PC-3 (cell line): ENCODE data around the gene ZCCHC9. TPM values are rescaled to one million over a fixed set of nuclear protein-coding genes. Genes with fewer than 3 reads are reported as not detected.

Experiments used
- ATAC-seq: fragments of 200-7000 bp; cut with Tn5 transposase; 2 replicates; pipeline ENCODE4 v1.9.1; 2020; ENCODE audit warnings: mild to moderate bottlenecking, moderate library complexity
- BruUV-seq: library from RNA; stranded (reverse); fragments of 400-500 nt; replicated peaks from 2 replicates; lab custom pipeline; 2021; lab: Mats Ljungman, UMichigan
- CTCF ChIA-PET: fragments of 300-600 bp; sonication (Branson Sonifier 250); formaldehyde crosslinking; loops from one replicate; lab custom pipeline; 2022; ENCODE audit warnings: antibody characterized with exemption; lab: Charles Lee
- POLR2A ChIA-PET: fragments of 300-600 bp; sonication (Branson Sonifier 250); formaldehyde crosslinking; loops from one replicate; lab custom pipeline; 2022; ENCODE audit warnings: antibody characterized with exemption; ENCODE audit not compliant: unreplicated experiment; lab: Charles Lee
- DNase-seq: peaks from one replicate; pipeline ENCODE4 v3.0.0-alpha.2; 2015
- H2AFZ ChIP-seq: fragments of 300-600 bp; sonication (generic); 2 replicates; pipeline ENCODE4 v1.6.0; 2016; ENCODE audit warnings: antibody characterized with exemption, low read length
- H3F3A ChIP-seq: fragments of 300-600 bp; sonication (generic); one replicate; pipeline ENCODE4 v1.6.0; 2017; ENCODE audit warnings: antibody characterized with exemption, low read length, control low read depth, mild to moderate bottlenecking; ENCODE audit not compliant: unreplicated experiment
- H3K27ac ChIP-seq: fragments of 300-600 bp; sonication (generic); 2 replicates; pipeline ENCODE4 v1.5.1; 2016; ENCODE audit warnings: mild to moderate bottlenecking, low read length
- H3K27me3 ChIP-seq: fragments of 300-600 bp; sonication (generic); 2 replicates; pipeline ENCODE4 v1.6.1; 2016; ENCODE audit warnings: low read length, mixed read lengths
- H3K36me3 ChIP-seq: fragments of 300-600 bp; sonication (generic); 2 replicates; pipeline ENCODE4 v1.6.1; 2016; ENCODE audit warnings: low read depth, mixed run types, low read length, mixed read lengths
- H3K4me1 ChIP-seq: fragments of 300-600 bp; sonication (generic); 2 replicates; pipeline ENCODE4 v1.5.1; 2016; ENCODE audit warnings: low read length; ENCODE audit not compliant: insufficient read depth
- H3K4me2 ChIP-seq: fragments of 300-600 bp; sonication (generic); 2 replicates; pipeline ENCODE4 v1.6.0; 2016; ENCODE audit warnings: low read length
- H3K4me3 ChIP-seq: fragments of 300-600 bp; sonication (generic); 2 replicates; pipeline ENCODE4 v1.5.1; 2016; ENCODE audit warnings: mild to moderate bottlenecking, low read length, mixed read lengths
- H3K79me2 ChIP-seq: fragments of 300-600 bp; sonication (generic); 2 replicates; pipeline ENCODE4 v1.6.1; 2017; ENCODE audit warnings: low read length, mixed read lengths
- H3K9ac ChIP-seq: fragments of 300-600 bp; sonication (generic); 2 replicates; pipeline ENCODE4 v1.6.0; 2016; ENCODE audit warnings: mild to moderate bottlenecking, low read length
- H3K9me2 ChIP-seq: fragments of 300-600 bp; sonication (generic); replicated peaks from 2 replicates; pipeline ENCODE4 v1.6.1; 2016; ENCODE audit warnings: mixed run types, low read length, mixed read lengths
- H3K9me3 ChIP-seq: fragments of 300-600 bp; sonication (generic); 2 replicates; pipeline ENCODE4 v1.6.1; 2016; ENCODE audit warnings: low read length, mixed read lengths
- H4K20me1 ChIP-seq: fragments of 300-600 bp; sonication (generic); 2 replicates; pipeline ENCODE4 v1.6.1; 2016; ENCODE audit warnings: low read length, mixed read lengths
- CTCF ChIP-seq: fragments of 300-600 bp; sonication (generic); conservative IDR thresholded peaks from 2 replicates; pipeline ENCODE4 v1.5.1; 2017; ENCODE audit warnings: antibody characterized with exemption, low read depth, mild to moderate bottlenecking, low read length
- EZH2 ChIP-seq: fragments of 300-600 bp; sonication (generic); IDR thresholded peaks from one replicate; pipeline ENCODE4 v1.6.1; 2017; ENCODE audit warnings: antibody characterized with exemption, mild to moderate bottlenecking, low read length; ENCODE audit not compliant: unreplicated experiment
- EZH2phosphoT487 ChIP-seq: fragments of 300-600 bp; sonication (generic); IDR thresholded peaks from 2 replicates; pipeline ENCODE4 v1.6.1; 2018; ENCODE audit warnings: mild to moderate bottlenecking, antibody characterized with exemption, low read length, borderline replicate concordance
- intact Hi-C: fragments of 100-400 bp; cut with micrococcal nuclease; formaldehyde crosslinking; loops from 2 replicates; pipeline ENCODE4 v1.9.0; 2023
- total RNA-seq: library from RNA; depleted of rRNA; stranded (reverse); fragments of >200 nt; gene quantifications from 2 replicates; pipeline ENCODE4 v1.2.3, GENCODE V29; 2014

The ZCCHC9 gene
- total RNA-seq, 1 experiment from 2014 or later: 19.4 TPM

- CTCF ChIA-PET: no interaction called here
- no peak for ATAC-seq
- no TSS peak for BruUV-seq
These were observed 48.5 kb upstream of the ZCCHC9 start for GRCh38 chr5:81252904-81253303.

GRCh38 chr5:81253875-81254274 is 47.5 kb upstream of the ZCCHC9 start:
- no peaks in the 10 kb centered on the region for H3F3A ChIP-seq
- TF ChIP-seq CTCF (no peak), EZH2 (no peak), EZH2phosphoT487 (no peak)
- no peak overlapping the region for H3K4me2 ChIP-seq
- H3K9ac ChIP-seq: no peak overlapping the region
- no peaks in the 10 kb centered on the region for H3K9me3 ChIP-seq
- H3K79me2 ChIP-seq: no peaks in the 10 kb centered on the region
- DNase-seq: no peak
- no peak for ATAC-seq
- peaks cover 5% of the 10 kb centered on the region; the same call in 1 of the 2 replicates for H3K4me1 ChIP-seq
- no peak overlapping the region for H3K4me3 ChIP-seq
- H3K27ac ChIP-seq: no peak overlapping the region
- no peaks in the 10 kb centered on the region for H3K27me3 ChIP-seq
- ChIA-PET CTCF (no interaction called here), POLR2A (no interaction called here)
- BruUV-seq: no TSS peak
- no peak overlapping the region for H2AFZ ChIP-seq
- no peaks in the 10 kb centered on the region for H3K36me3 ChIP-seq
- H4K20me1 ChIP-seq: no peaks in the 10 kb centered on the region
- intact Hi-C loops: no loop called here
- no peaks in the 10 kb centered on the region for H3K9me2 ChIP-seq

More at GRCh38 chr5:81252904-81253303, 48.5 kb upstream of the ZCCHC9 start:
- H3F3A ChIP-seq: no peaks in the 10 kb centered on the region
- H3K4me1 ChIP-seq: 0 out of 2 replicates have a peak, but pooled peaks cover 3% of the 10 kb centered on the region
- H3K9ac ChIP-seq: no peak overlapping the region
- no peak for DNase-seq
- no peak overlapping the region for H2AFZ ChIP-seq
- no peaks in the 10 kb centered on the region for H3K9me3 ChIP-seq
- no peaks in the 10 kb centered on the region for H4K20me1 ChIP-seq
- no peak overlapping the region for H3K4me3 ChIP-seq
- H3K27ac ChIP-seq: no peak overlapping the region
- no peak for TF ChIP-seq EZH2phosphoT487
- no peaks in the 10 kb centered on the region for H3K27me3 ChIP-seq
- H3K36me3 ChIP-seq: no peaks in the 10 kb centered on the region
- no peaks in the 10 kb centered on the region for H3K9me2 ChIP-seq
- no peaks in the 10 kb centered on the region for H3K79me2 ChIP-seq
- no peak overlapping the region for H3K4me2 ChIP-seq
- intact Hi-C loops: no loop called here
- POLR2A ChIA-PET: no interaction called here

GRCh38 chr5:81254886-81255559 is 46.4 kb upstream of the ZCCHC9 start:
- DNase-seq: no peak
- H3K9me2 ChIP-seq: no peaks in the 10 kb centered on the region
- H3K27ac ChIP-seq: no peak overlapping the region
- no peak overlapping the region for H3K9ac ChIP-seq
- no TSS peak for BruUV-seq
- intact Hi-C loops: no loop called here
- H3F3A ChIP-seq: no peaks in the 10 kb centered on the region
- ATAC-seq: no peak
- no peak for TF ChIP-seq CTCF
- TF ChIP-seq EZH2phosphoT487: no peak
- TF ChIP-seq EZH2: no peak
- CTCF ChIA-PET: no interaction called here
- no peak overlapping the region for H2AFZ ChIP-seq
- H4K20me1 ChIP-seq: no peaks in the 10 kb centered on the region
- H3K9me3 ChIP-seq: no peaks in the 10 kb centered on the region
- H3K79me2 ChIP-seq: no peaks in the 10 kb centered on the region
- no peak overlapping the region for H3K4me3 ChIP-seq
- no peak overlapping the region for H3K4me2 ChIP-seq
- peaks cover 5% of the 10 kb centered on the region; the same call in 1 of the 2 replicates for H3K4me1 ChIP-seq
- POLR2A ChIA-PET: interaction anchor here (0.6 kb wide), 2 partner anchors 45 to 343 kb away, joined by 4 to 8 read pairs; no protein-coding TSS in a partner anchor
- no peaks in the 10 kb centered on the region for H3K27me3 ChIP-seq
- no peaks in the 10 kb centered on the region for H3K36me3 ChIP-seq
